ENCODE data around the gene KRTCAP2. TPM values are rescaled to one million over a fixed set of nuclear protein-coding genes. Genes with fewer than 3 reads are reported as not detected.
"Not testable (repeated sequence)": the region's sequence is repeated elsewhere in the genome, so short reads cannot be mapped to it uniquely, and the experiment has no call there.

The KRTCAP2 gene
- 100 to 1,000 TPM; 176 to 267 (median 201) TPM for polyA plus RNA-seq

DNA sequence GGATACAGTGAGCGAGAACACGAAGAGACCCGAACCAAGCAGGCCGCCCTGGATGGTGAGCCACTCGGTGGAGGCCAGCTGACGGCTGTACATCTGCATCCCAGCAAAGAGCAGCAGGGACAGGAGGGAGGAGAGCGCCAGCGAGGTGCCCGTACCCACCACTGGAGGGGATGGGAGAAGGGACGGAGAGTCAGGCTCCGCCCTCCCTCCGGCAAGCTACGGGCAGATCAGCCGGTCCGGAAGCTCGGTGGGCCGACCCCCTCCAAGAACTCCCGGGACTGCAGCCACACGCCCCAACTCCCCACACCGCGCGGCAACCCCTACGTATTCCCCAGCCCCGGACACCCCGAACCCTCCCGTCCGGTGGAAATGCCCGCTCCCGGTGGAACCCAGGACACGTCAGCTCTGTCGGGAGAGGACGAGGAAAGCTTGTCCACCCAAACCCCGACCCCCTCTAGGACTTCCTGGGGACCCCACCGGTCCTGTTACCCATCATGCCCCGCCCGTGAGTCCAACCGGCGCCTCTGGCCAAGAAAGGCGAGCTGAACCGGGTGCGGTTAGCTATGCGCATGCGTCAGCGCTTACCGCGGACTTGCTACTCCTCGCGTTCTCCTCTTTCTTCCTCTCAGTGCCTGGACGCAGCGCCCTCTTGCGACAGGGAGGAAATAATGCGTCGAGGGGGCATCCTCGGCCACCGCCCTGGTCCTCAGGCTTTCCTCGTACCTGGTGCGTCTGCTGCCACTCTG, at the start of gene KRTCAP2:
Gene KRTCAP2, minus strand, starts transcription at position 573 of the 746 bp plus-strand sequence. Its CDS starts 80 bp downstream, at position 493.
- H3K27ac ChIP-seq (ENCODE audit: low read depth, low read length), result peak within 1 kb of the TSS; percentile 34
- 0 to 1% (median 0%) methylated on average over 54 to 57 of the region's 57 CpGs for WGBS, 3 donors

DNA sequence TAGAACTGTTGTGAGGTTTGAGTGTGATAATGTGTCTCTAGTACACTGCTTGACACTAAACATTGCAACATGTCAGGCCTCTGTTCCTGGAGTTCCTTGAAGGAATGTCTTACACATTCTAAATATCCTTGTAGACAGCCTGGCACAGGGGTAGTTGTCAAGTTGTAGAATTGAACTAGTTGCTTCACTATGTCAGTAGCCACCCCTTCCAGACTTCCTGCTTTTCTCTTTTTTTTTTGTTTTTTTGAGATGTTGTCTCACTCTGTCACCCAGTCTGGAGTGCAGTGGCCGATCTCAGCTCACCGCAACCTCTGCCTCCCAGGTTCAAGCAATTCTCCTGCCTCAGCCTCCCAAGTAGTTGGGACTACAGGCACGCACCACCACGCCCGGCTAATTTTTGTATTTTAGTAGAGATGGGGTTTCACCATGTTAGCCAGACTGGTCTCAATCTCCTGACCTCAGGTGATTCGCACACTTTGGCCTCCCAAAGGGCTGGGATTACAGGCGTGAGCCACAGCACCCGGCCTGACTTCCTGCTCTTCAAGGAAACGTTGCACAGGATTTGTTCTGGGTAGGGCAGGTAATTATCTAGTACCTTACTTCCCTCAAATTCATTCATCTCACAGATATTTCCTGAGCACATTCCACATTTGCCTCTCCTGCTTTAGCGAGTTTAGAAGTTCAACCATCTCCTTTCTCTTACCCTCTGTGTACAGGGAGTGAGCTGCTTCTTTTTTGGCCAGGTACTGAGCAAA, 47.3 kb upstream of the KRTCAP2 start:
- H3K27ac ChIP-seq (ENCODE audit: low read depth, low read length), result not testable (repeated sequence)
- WGBS, 3 donors, result 76 to 94% (median 76%) methylated on average over 10 of the region's 10 CpGs

- 4 to 9% (median 7%) methylated on average over 1 of the region's 1 CpG for WGBS, 3 donors
Observed at GRCh38 chr1:155219592-155220031, 46.5 kb upstream of the KRTCAP2 start.

DNA sequence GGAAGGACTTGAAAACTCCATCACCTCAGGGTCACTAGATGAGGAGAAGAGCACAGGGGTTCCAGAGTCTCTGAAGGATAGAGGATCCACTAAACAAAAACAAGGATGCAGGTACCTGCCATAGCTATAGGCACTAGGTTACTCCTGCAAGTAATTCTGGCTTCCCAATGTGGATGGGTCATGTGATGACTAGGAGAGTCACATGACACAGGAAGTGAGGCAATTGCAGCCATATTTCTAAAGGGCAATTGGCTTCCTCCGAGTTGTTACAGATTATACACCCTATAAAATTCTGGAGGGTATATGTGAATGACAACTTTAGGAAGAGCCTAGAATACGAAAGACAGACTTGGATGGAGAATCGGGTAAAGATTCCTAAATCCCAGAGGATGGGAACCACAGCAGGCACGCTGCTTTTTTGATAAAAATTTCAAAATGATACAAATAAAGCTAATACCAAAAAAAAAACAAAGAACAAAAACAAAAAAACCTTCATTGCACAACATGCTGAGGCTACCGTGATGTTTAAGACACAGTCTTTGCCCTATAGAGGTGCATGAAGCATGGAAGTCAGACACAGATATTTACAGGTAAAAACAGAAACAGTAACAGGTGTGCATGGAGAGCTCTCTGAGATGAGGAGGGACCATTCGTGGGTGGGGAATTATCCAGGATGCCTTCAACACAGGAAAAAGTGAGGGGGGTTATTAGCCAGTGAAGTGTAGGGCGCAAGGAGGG, 45.9 kb upstream of the KRTCAP2 start:
- H3K27ac ChIP-seq (ENCODE audit: low read depth, low read length), result no peak overlapping the region
- 36 to 44% (median 37%) methylated on average over 7 of the region's 7 CpGs for WGBS, 3 donors

More at GRCh38 chr1:155219592-155220031, 46.5 kb upstream of the KRTCAP2 start:
- no peak overlapping the region for H3K27ac ChIP-seq (ENCODE audit: low read depth, low read length)

- not testable (repeated sequence) for H3K27ac ChIP-seq (ENCODE audit: low read depth, low read length)
- 63 to 90% (median 68%) methylated on average over 5 to 8 of the region's 10 CpGs for WGBS, 3 donors
Observed at GRCh38 chr1:155214702-155215101, 41.6 kb upstream of the KRTCAP2 start.

DNA sequence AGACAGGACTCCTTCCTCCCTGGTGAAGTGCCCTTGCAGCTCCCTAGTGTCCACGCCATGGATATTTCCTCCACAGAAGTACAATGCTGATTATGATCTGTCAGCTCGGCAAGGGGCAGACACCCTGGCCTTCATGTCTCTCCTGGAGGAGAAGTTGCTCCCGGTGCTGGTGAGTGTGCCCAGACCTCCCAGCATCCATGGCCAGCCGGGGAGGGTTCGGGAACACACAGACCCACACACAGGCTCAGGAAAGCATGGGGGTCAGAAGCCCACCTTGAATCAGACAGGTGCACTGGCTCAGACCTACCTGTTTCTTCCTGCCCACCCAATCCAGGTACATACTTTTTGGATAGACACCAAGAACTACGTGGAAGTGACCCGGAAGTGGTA, 38.9 kb upstream of the KRTCAP2 start:
- not testable (repeated sequence) for H3K27ac ChIP-seq (ENCODE audit: low read depth, low read length)

DNA sequence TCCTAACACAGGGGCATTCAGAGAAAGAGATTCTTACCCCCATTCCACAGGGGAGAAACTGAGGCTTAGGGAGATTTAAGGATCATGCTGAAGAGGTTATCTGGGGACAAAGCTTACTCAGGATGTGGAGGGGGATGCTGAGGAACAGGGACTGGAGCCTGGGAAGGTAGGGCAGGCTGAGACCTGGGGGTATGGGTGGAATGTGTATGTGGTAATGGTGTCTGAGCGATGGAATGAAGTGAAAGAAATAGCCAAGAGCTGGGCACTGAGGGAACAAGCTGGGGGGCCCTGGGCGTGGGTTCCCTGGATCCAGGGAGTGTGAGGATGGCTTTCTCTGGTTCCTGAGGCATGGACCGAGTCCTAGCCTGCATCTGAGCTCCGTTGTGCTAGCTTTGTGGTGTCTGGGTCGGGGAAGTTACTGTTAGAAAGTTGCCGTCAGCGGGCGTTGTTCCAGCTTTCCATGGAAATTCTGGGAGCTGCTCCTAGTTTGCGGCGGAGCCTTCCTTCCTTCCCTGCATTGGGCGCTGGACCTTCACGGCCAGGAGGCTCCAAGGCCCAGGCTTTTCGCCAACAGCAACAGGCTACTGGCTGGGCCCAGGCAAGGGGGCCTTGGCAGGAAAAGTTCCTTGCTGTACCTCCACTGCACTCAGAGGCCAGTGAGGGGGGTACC, 38.4 kb upstream of the KRTCAP2 start:
- 68 to 77% (median 72%) methylated on average over 11 to 13 of the region's 13 CpGs for WGBS, 3 donors
- not testable (repeated sequence) for H3K27ac ChIP-seq (ENCODE audit: low read depth, low read length)

More for the DNA sequence above, 38.9 kb upstream of the KRTCAP2 start:
- WGBS, 3 donors, result 75 to 77% (median 77%) methylated on average over 6 to 7 of the region's 7 CpGs

DNA sequence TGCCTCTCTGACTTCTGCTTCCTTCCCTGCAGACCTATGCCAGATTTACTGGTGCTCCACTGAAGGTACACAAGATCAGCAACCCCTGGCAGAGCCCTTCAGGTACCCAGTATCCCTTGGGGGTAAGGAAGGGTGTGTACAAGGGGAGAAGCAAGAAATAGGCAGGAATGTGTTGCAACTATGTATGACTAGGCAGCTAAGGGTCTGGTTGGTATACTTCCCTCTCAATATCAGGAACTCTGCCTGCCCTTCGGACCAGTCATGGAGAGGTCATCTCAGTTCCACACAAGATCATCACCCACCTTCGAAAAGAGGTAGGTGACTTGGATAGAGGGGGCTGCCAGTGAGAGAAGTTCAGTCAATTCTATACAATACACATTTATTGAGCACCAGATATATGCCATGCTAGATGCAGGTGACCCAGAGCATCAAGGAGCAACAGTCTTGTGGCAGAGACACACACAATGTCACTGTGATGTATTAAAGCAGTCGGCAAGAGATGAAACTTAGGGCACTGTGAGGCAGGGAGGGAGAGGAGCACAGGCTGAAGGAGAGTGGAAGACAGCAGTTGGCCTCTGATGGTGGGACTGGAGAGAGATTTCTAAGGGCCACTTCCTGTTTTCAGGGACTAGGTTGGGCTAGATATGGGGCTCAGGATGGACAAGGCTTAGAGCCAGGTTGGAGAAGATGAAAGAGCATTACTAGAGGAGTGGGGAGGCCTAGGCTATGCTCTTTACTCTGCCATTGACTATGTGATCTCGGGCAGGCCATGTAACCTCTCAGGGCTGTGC, 37.4 kb upstream of the KRTCAP2 start:
- no peak overlapping the region for H3K27ac ChIP-seq (ENCODE audit: low read depth, low read length)
- WGBS, 3 donors, result 71 to 84% (median 75%) methylated on average over 4 of the region's 4 CpGs

DNA sequence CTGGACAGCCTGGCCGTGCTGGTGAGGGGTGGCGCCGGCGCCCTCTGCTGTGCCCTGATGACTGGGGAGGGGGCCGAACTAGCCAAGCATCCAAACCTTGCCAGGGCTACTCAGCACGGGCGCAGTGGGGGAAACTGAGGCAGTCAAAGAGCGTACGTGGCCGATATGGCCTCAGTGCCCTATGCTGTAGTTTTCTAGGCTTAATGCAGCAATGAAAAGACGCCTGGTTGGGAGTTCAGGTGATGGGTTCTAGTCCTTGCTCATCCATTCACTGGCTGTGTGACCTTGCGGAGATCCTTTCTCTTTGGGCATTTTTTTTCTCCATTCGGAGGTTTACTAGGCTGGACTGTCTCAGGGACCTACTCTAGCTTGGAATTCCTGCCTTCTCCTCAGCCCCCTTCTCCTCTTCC, 36.2 kb upstream of the KRTCAP2 start:
- H3K27ac ChIP-seq (ENCODE audit: low read depth, low read length), result peak overlapping the region; percentile 100
- 3 to 5% (median 4%) methylated on average over 13 of the region's 13 CpGs for WGBS, 3 donors

GRCh38 chr1:155208541-155209311, 35.6 kb upstream of the KRTCAP2 start, which contains the start of gene MTX1:
MTX1 (plus strand) TSS chr1:155208695; CDS start chr1:155208805, 110 bp downstream.
- WGBS, 3 donors, result 0 to 1% (median 0%) methylated on average over 58 to 64 of the region's 64 CpGs
- peak within 1 kb of the TSS; percentile 100 for H3K27ac ChIP-seq (ENCODE audit: low read depth, low read length)

DNA sequence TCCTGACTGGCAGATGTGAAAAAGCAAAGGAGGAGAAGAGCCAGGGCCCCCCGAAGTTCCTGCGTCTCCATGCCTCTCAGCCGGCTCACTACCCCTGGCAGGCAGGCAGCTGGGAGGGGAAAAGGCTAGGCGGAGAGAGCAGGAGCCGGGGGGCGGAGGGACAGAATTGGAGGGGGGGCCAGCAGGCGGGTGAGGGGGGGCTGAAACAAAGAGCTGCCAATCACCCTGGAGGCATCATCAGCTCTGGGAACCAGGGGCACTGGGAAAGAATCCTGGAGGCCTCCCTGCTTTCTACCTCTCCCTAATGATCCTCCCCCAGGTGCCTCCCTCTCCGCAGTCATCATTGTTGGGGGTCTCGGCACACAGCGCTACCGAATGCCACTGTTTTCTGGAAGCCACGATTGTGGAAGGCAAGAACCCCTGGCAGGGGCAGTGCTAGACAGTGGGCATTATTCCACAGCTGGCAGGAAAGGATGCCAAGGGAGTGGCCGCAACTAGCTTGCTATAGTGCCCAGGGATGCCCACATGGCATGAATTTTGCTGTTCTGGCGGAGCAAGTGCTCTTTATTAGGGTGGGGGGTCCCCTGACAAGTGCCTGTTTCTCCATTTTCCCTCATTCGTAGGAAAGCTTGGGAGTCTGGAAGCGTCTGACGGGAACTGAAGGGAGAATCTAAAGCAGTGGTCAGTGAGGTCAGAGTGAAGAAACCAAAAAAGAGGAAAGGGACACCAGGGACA, 34.9 kb upstream of the KRTCAP2 start, which contains the start of gene THBS3:
Gene THBS3, minus strand, starts transcription at position 92 of the 735 bp plus-strand sequence. Its CDS starts 21 bp downstream, at position 71.
- H3K27ac ChIP-seq (ENCODE audit: low read depth, low read length), result peak within 1 kb of the TSS; percentile 100
- WGBS, 3 donors, result 16 to 18% (median 17%) methylated on average over 17 of the region's 17 CpGs

DNA sequence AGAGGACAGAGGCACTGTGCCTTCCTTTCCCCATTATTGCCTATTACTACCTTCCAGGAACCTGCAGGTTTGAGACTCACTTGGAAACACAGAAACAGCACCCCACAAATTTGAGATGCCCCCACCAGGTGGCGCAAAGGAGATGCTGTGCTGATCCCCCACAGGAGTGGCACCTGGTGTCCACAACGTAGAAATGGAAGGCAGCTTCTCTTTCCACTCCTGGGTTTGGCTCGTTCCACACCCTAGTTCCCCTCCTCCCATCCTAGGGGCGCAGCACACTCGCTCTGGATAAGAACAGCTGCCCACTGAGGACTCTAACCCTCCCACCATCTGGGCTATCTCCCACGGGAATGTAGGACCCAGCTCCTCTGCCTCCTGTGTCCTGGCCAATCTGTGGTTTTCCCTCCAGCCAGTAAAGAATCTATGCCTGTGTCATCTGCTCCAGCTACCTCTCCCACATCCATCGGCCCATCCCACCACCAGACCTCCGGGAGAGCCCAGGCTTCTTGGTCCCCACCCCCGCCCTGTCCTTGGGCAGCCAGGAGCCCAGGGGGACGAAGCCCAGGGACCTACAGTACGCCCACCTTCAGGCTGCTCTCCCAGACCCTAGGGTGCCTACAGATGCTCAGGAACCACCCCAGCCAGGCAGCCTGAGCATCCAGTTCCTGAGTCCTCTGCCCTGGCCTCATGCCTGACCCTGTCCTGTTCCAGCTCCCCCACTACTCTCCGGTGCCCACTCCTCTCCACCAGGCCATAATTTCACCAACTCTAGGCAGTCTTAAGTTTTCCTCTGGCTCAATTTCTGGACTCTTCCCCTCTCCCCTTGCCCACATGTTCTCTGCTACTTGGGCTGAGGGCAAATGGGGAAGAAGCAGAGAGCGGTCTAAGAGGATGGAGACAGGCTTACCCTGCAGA, 34.0 kb upstream of the KRTCAP2 start:
- 18 to 26% (median 24%) methylated on average over 13 of the region's 13 CpGs for WGBS, 3 donors
- peak overlapping the region; percentile 100 for H3K27ac ChIP-seq (ENCODE audit: low read depth, low read length)

GRCh38 chr1:155205969-155206593, 33.0 kb upstream of the KRTCAP2 start:
- H3K27ac ChIP-seq (ENCODE audit: low read depth, low read length), result no peak overlapping the region
- WGBS, 3 donors, result 70 to 79% (median 73%) methylated on average over 9 of the region's 9 CpGs

GRCh38 chr1:155205035-155205434, 31.9 kb upstream of the KRTCAP2 start:
- no peak overlapping the region for H3K27ac ChIP-seq (ENCODE audit: low read depth, low read length)
- WGBS, 3 donors, result 87 to 94% (median 94%) methylated on average over 14 of the region's 14 CpGs

Measured in adipose tissue (tissue), 3 donors.